Neutrophil (primary cell): Measurements from ENCODE around the gene TBC1D19.
"Not testable (repeated sequence)": the region's sequence is repeated elsewhere in the genome, so short reads cannot be mapped to it uniquely, and the experiment has no call there.

Experiments used
- H3K27ac ChIP-seq: fragments of 200-600 bp; sonication (generic); 2 replicates; pipeline ENCODE4 v1.5.1; 2016; ENCODE audit warnings: mild to moderate bottlenecking, moderate library complexity
- H3K27me3 ChIP-seq: fragments of 200-600 bp; sonication (generic); 2 replicates; pipeline ENCODE4 v1.6.0; 2016; ENCODE audit warnings: mild to moderate bottlenecking
- H3K36me3 ChIP-seq: fragments of 200-600 bp; sonication (generic); 2 replicates; pipeline ENCODE4 v1.5.1; 2017
- H3K4me1 ChIP-seq, 2 experiments: fragments of 200-600 bp in 1 of 2; sonication (generic) in 1 of 2; 1 replicate in 1 of 2; 2 replicates in 1 of 2; pipeline versions ENCODE4 v1.5.1 to v1.6.1; 2013 to 2016; ENCODE audit warnings: low read depth in 1 of 2, low read length in 1 of 2, mild to moderate bottlenecking in 1 of 2, moderate library complexity in 1 of 2; ENCODE audit not compliant: control insufficient read depth in 1 of 2, insufficient read depth in 1 of 2
- H3K4me3 ChIP-seq, 2 experiments: fragments of 200-600 bp in 1 of 2; sonication (generic) in 1 of 2; 1 replicate in 1 of 2; 2 replicates in 1 of 2; pipeline ENCODE4 v1.5.1; 2013 to 2016; ENCODE audit warnings: low read depth in 1 of 2, low read length in 1 of 2, mild to moderate bottlenecking in 1 of 2, moderate library complexity in 1 of 2
- H3K9me3 ChIP-seq: fragments of 200-600 bp; sonication (generic); 2 replicates; pipeline ENCODE4 v1.5.1; 2016
- TF ChIP-seq, protein P1 (sequence below): fragments of 200-600 bp; sonication (generic); IDR thresholded peaks from 2 replicates; pipeline ENCODE4 v1.5.1; 2016; ENCODE audit warnings: antibody characterized with exemption

TBC1D19 gene

DNA sequence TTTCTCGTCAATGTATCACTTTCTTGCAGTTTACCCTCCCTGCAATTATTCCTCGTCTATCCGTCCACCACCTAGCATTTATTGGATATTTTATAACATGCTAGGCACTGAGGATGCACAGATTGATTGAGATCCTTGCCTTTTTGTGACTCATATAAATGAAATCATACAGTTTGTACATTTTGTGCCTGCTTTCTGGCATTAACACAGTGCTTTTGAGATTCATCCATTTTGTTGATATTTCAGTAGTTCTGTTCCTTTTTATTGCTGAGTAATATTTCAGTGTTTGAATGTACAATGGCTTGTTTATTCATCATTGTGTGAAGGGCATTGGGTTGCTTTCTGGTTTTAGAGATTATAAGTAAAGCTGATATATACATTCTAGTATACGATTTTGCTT, 841 bp downstream of the TBC1D19 start:
- peak overlapping the region; percentile 60 to 70 for H3K4me3 ChIP-seq
- H3K4me1 ChIP-seq, result peaks cover 14 to 17% of the 10 kb centered on the region in 2 experiments
- H3K9me3 ChIP-seq, result no peaks in the 10 kb centered on the region
- no peaks in the 10 kb centered on the region for H3K36me3 ChIP-seq
- no peaks in the 10 kb centered on the region for H3K27me3 ChIP-seq
- TF ChIP-seq, protein P1, sequence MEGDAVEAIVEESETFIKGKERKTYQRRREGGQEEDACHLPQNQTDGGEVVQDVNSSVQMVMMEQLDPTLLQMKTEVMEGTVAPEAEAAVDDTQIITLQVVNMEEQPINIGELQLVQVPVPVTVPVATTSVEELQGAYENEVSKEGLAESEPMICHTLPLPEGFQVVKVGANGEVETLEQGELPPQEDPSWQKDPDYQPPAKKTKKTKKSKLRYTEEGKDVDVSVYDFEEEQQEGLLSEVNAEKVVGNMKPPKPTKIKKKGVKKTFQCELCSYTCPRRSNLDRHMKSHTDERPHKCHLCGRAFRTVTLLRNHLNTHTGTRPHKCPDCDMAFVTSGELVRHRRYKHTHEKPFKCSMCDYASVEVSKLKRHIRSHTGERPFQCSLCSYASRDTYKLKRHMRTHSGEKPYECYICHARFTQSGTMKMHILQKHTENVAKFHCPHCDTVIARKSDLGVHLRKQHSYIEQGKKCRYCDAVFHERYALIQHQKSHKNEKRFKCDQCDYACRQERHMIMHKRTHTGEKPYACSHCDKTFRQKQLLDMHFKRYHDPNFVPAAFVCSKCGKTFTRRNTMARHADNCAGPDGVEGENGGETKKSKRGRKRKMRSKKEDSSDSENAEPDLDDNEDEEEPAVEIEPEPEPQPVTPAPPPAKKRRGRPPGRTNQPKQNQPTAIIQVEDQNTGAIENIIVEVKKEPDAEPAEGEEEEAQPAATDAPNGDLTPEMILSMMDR, result no peak
- H3K27ac ChIP-seq, result no peak overlapping the region

GRCh38 chr4:26589705-26590104, 5.8 kb downstream of the TBC1D19 start:
- no peak overlapping the region for H3K4me3 ChIP-seq
- H3K4me1 ChIP-seq, result peaks cover 1% of the 10 kb centered on the region in 2 experiments
- H3K27me3 ChIP-seq, result no peaks in the 10 kb centered on the region
- no peaks in the 10 kb centered on the region for H3K9me3 ChIP-seq
- H3K36me3 ChIP-seq, result no peaks in the 10 kb centered on the region
- H3K27ac ChIP-seq, result no peak overlapping the region
- TF ChIP-seq, protein P1, result no peak

DNA sequence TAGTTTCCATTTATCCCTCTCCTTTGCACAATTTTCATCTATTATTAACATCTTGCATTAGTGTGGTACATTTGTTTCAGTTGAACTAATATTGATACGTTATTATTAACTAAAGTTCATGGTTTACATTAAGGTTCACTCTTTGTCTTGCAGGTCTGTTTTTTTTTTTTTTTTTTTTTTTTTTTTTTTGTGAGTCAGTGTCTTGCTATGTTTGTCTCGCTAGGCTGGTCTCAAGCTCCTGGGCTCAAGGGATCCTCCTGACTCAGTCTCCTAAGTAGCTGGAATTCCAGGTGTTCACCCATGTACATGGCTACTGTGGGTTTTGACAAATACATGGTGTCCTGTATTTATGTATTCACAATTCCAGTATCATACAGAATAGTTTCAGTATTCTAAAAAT, 6.8 kb downstream of the TBC1D19 start:
- H3K4me1 ChIP-seq, result no peaks in the 10 kb centered on the region
- H3K9me3 ChIP-seq, result no peaks in the 10 kb centered on the region
- H3K36me3 ChIP-seq, result no peaks in the 10 kb centered on the region
- no peaks in the 10 kb centered on the region for H3K27me3 ChIP-seq
- no peak overlapping the region for H3K4me3 ChIP-seq
- TF ChIP-seq, protein P1, result no peak
- H3K27ac ChIP-seq, result no peak overlapping the region

DNA sequence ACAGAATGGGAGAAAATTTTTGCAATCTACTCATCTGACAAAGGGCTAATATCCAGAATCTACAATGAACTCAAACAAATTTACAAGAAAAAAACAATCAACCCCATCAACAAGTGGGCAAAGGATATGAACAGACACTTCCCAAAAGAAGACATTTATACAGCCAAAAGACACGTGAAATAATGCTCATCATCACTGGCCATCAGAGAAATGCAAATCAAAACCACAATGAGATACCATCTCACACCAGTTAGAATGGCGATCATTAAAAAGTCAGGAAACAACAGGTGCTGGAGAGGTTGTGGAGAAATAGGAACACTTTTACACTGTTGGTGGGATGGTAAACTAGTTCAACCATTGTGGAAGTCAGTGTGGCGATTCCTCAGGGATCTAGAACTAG, 9.7 kb downstream of the TBC1D19 start:
- not testable (repeated sequence) for H3K4me1 ChIP-seq, H3K4me3 ChIP-seq, H3K9me3 ChIP-seq, H3K27me3 ChIP-seq, H3K27ac ChIP-seq, H3K36me3 ChIP-seq

DNA sequence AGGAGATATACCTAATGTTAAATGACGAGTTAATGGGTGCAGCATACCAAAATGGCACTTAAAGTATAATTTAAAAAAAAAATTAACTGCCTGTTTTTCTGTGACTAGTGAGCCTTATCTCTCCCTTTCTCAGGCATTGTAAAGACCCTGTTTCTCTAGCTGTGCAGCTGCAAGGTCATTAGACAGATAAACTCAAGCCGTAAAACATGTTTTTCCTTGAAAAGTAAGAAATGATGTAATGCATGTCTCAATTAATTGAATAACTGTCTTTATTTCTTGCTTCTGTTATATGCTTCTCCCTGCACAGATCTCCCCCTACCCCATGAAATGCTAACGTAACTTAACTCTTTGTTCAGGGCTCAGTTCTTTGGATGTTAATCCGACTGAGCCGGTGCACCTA, 10.5 kb downstream of the TBC1D19 start:
- no peaks in the 10 kb centered on the region for H3K27me3 ChIP-seq
- H3K36me3 ChIP-seq, result no peaks in the 10 kb centered on the region
- TF ChIP-seq, protein P1, result no peak
- no peaks in the 10 kb centered on the region for H3K4me1 ChIP-seq
- no peak overlapping the region for H3K4me3 ChIP-seq
- no peaks in the 10 kb centered on the region for H3K9me3 ChIP-seq
- H3K27ac ChIP-seq, result no peak overlapping the region

DNA sequence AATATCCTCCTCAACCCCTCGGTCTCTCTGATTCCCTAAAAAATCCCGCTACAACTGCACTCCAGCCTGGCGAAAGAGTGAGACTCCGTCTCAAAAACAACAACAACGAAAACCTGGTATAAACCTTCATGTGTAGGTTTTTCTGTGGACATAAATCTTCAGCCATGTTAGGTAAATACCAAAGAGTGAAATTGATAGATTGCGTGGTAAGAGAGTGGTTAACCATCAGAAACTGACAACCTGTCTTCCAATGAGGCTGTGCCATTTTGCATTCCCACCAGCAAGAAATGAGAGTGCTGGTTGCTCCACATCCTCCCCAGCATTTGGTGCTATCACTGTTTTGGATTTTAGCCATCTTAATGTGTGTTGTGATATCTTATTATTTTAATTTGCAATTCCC, 10.9 kb downstream of the TBC1D19 start:
- Histone ChIP-seq H3K4me1 (no peaks in the 10 kb centered on the region), H3K36me3 (no peaks in the 10 kb centered on the region), H3K4me3 (no peak overlapping the region), H3K27ac (no peak overlapping the region), H3K27me3 (no peaks in the 10 kb centered on the region), H3K9me3 (no peaks in the 10 kb centered on the region)
- TF ChIP-seq, protein P1, result no peak
